Pancreas (tissue), 10 donors: ENCODE results near the gene PNKP. TPM values are rescaled to one million over a fixed set of nuclear protein-coding genes. Genes with fewer than 3 reads are reported as not detected.

Experiments used
- ATAC-seq, 4 donors: fragments of 200-7000 bp; cut with Tn5 transposase; one replicate each; pipeline versions ENCODE4 v1.8.0 to v1.9.1; 2020; ENCODE audit warnings: mild to moderate bottlenecking in 4 of 4, moderate library complexity in 4 of 4
- DNase-seq, 6 donors: peaks; one replicate each; pipeline ENCODE4 v3.0.0-alpha.2; 2020
- FAIRE-seq: peaks from 2 replicates; lab custom pipeline; 2012; peaks lifted over from hg19 to GRCh38; lab: Jason Lieb, UNC
- H3K27ac ChIP-seq, 4 donors: fragments of 200-600 bp; sonication (generic); 1 replicate in 3 of 4; 2 replicates in 1 of 4; pipeline versions ENCODE4 v1.5.0 to v1.8.0; 2020
- H3K27me3 ChIP-seq, 4 donors: fragments of 200-600 bp; one replicate each; pipeline ENCODE4 v1.8.0; 2021
- H3K36me3 ChIP-seq, 3 donors: fragments of 200-600 bp; sonication (generic) in 1 of 3; one replicate each; pipeline versions ENCODE4 v1.5.0 to v1.8.0; 2020 to 2021
- H3K4me1 ChIP-seq, 3 donors: fragments of 200-600 bp; one replicate each; pipeline ENCODE4 v1.8.0; 2021
- H3K4me3 ChIP-seq, 4 donors: fragments of 200-600 bp; sonication (generic) in 2 of 4; one replicate each; pipeline versions ENCODE4 v1.5.0 to v1.8.0; 2020 to 2021
- H3K9me3 ChIP-seq, 4 donors: fragments of 200-600 bp; one replicate each; pipeline ENCODE4 v1.8.0; 2021
- WGBS, 2 donors: extraction: QIAGEN DNeasy Blood & Tissue Kit; methylation state at CpG; one replicate each; pipeline ENCODE4 v1.1.7; 2013; 5-methylcytosine and 5-hydroxymethylcytosine counted together
- intact Hi-C, 3 donors: fragments of 100-400 bp; cut with DNase I; formaldehyde crosslinking; loops; one replicate each; pipeline versions ENCODE4 v1.11.1 to v1.14.2; 2022
- polyA plus RNA-seq, 2 donors: library from polyadenylated mRNA; stranded (reverse); fragments of 200-250 nt; gene quantifications; one replicate each; pipeline ENCODE4 v1.2.3, GENCODE V29; 2013
- total RNA-seq, 6 donors: library from RNA; stranded (reverse); fragmentation: NEBNext Ultra II Directional in 4 of 6; extraction: Animal tissue kit (Norgen Biotek cat#: 25700) in 4 of 6; gene quantifications; one replicate each; pipeline versions ENCODE4 v1.2.1 to v1.2.4, GENCODE V29; 2021 to 2023
- TF ChIP-seq, protein P1 (sequence below), 4 donors: fragments of 200-600 bp; sonication (generic) in 3 of 4; IDR thresholded peaks; one replicate each; pipeline versions ENCODE4 v1.5.0 to v1.8.0; 2021; ENCODE audit warnings: antibody characterized with exemption in 4 of 4
- donor health status: healthy with polysubstance abuse.
- donor health status: DM: no; HTN: no; CAD: no; lungs with moderate emphysema.
- donor health status: DM: no; HTN: no; CAD: no.
- donor health status: control.
- donor health status: control.
- donor health status: Bipolar disorder and iron deficiency.
- donor health status: DM: yes; HTN: yes; CAD: no.
- donor health status: DM: no; HTN: no; CAD: no.
- donor health status: DM: no; HTN: no; CAD: no.
- donor health status: DM: yes; HTN: yes; CAD: no.

PNKP gene
- total and polyA plus RNA-seq, 8 donors = 28.7 to 154 (median 43.7) TPM

DNA sequence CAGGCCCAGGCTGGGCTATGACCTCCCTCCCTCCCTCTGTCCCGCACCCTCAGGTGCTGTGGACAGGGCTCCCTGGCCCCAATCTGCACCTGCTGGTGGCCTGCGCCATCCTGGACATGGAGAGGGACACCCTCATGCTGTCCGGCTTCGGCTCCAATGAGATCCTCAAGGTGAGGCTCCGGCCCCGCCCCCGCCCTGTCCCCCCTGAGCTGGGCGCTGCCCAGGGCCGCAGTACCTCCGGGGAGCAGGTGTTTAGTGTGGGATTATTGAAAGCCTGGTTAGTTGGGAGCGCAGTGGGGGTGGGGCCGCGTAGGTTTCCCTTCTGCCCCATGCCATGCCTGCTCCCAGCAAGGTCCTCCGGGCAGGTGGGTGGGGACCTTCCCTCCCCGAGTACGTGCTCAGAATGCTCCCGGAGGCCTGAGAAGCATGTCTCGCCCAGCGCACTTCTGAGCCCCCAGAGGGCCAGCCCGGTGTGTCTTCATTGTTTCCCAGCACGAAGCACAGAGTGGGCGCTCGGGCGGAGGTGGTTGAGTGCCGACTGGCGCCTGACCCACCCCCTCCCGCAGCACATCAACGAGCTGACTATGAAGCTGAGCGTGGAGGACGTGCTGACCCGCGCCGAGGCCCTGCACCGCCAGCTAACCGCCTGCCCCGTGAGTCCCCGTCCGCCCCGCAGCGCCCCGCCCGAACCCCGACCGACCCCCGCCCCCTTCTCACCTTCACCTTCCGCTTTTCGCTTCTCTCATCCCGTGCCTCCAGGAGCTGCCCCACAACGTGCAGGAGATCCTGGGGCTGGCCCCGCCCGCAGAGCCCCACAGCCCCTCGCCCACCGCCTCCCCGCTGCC, 20.5 kb upstream of the PNKP start:
- intact Hi-C loops = no loop called here
- TF ChIP-seq, protein P1, sequence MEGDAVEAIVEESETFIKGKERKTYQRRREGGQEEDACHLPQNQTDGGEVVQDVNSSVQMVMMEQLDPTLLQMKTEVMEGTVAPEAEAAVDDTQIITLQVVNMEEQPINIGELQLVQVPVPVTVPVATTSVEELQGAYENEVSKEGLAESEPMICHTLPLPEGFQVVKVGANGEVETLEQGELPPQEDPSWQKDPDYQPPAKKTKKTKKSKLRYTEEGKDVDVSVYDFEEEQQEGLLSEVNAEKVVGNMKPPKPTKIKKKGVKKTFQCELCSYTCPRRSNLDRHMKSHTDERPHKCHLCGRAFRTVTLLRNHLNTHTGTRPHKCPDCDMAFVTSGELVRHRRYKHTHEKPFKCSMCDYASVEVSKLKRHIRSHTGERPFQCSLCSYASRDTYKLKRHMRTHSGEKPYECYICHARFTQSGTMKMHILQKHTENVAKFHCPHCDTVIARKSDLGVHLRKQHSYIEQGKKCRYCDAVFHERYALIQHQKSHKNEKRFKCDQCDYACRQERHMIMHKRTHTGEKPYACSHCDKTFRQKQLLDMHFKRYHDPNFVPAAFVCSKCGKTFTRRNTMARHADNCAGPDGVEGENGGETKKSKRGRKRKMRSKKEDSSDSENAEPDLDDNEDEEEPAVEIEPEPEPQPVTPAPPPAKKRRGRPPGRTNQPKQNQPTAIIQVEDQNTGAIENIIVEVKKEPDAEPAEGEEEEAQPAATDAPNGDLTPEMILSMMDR (IDR thresholded peaks at IDR 0.05) = no peak
- peak in 2 of 6 donors; percentile 20 to 79 for DNase-seq

DNA sequence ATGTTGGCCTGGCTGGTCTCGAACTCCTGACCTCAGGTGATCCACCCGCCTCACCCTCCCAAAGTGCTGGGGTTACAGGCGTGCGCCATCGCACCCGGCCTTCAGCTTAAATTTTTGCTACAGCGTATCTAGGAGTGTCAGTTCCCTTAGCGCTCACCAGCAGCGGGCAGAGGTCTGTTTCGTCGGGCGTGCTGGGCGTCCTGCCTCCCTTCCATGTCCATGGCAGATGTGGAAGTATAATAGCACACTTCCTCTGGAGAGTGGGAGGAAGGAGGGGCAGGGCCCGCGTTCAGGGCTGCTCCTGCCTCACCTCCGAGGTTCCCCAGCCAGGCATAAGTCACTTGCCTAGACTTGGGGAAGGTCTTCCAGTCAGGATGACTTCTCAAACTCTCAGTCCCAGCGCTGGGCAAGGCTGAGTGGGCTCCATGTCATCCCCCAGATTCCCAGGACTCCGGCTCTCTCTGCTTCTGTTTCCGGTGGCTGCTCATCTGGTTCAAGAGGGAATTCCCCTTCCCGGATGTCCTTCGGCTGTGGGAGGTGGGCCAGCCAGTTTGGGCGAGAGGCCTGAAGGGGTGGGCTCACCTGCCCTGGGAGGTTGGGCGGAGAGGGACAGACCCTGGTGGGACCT, 19.8 kb upstream of the PNKP start:
- no peak overlapping the region for H3K4me3 ChIP-seq
- peak in 1 of 6 donors; percentile 15 for DNase-seq
- H3K27ac ChIP-seq = no peak overlapping the region
- FAIRE-seq = no peak
- H3K4me1 ChIP-seq = no peaks in the 10 kb centered on the region
- WGBS, 2 donors = 75 to 85% methylated on average over 22 to 23 of the region's 23 CpGs
- ATAC-seq = no peak
- intact Hi-C loops = no loop called here
- no peaks in the 10 kb centered on the region for H3K27me3 ChIP-seq
- TF ChIP-seq, protein P1 (IDR thresholded peaks at IDR 0.05) = no peak
- peaks cover 9 to 34% (median 24%) of the 10 kb centered on the region in 3 donors for H3K36me3 ChIP-seq
- H3K9me3 ChIP-seq = no peaks in the 10 kb centered on the region

More for the DNA sequence above, 20.5 kb upstream of the PNKP start:
- Histone ChIP-seq H3K36me3 (peaks cover 9 to 27% (median 18%) of the 10 kb centered on the region in 3 donors), H3K9me3 (no peaks in the 10 kb centered on the region), H3K4me3 (no peak overlapping the region), H3K27me3 (no peaks in the 10 kb centered on the region), H3K27ac (no peak overlapping the region), H3K4me1 (no peaks in the 10 kb centered on the region)
- ATAC-seq (no peak), FAIRE-seq (no peak)
- WGBS, 2 donors = 45 to 87% methylated on average over 49 to 54 of the region's 54 CpGs

DNA sequence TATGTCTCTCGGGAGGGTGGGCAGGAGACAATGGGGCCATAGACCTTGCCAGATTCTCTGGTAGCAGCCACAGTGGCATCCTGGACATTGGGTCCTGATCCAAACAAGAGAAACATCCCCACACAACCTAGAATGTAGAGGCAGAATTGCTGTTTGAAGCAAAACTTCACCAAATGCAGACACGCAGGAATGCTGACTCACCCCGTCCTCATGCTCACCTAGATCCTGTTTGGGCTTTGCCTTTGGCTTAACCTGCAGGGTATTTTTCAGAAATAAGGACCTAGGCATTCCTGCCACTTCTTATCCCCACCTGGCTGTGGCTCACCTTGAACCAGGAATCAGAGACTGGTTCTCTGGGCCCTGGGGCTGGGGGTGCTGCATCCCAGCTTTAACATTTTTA, 17.4 kb upstream of the PNKP start:
- 94 to 96% methylated on average over 3 of the region's 3 CpGs for WGBS, 2 donors
- Histone ChIP-seq H3K4me3 (no peak overlapping the region), H3K36me3 (peaks cover 9 to 56% (median 46%) of the 10 kb centered on the region in 3 donors), H3K9me3 (no peaks in the 10 kb centered on the region), H3K4me1 (no peaks in the 10 kb centered on the region), H3K27ac (no peak overlapping the region), H3K27me3 (no peaks in the 10 kb centered on the region)
- no peak for DNase-seq
- intact Hi-C loops = no loop called here
- no peak for ATAC-seq
- TF ChIP-seq, protein P1 (IDR thresholded peaks at IDR 0.05) = no peak
- no peak for FAIRE-seq

DNA sequence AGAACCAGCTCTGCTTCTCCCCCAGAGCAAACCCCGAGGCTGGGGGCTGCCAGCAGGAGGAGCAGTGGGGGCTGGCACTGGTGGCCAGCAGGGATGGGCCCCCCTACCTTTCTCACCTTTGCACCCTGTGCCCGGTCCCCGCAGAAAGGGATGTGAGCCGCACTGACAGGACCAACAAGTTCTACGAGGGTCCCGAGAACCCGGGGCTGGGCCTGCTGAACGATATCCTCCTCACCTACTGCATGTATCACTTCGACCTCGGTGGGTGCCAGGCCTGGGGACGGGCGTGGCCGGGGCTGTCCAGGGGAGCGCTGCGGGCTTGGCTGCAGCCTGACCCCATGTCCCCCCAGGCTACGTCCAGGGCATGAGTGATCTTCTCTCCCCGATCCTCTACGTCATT, 16.7 kb upstream of the PNKP start:
- intact Hi-C loops = no loop called here
- no peaks in the 10 kb centered on the region for H3K9me3 ChIP-seq
- DNase-seq (peak in 1 of 6 donors; percentile 36), FAIRE-seq (no peak), ATAC-seq (no peak)
- no peaks in the 10 kb centered on the region for H3K27me3 ChIP-seq
- no peak overlapping the region for H3K4me3 ChIP-seq
- peaks cover 9 to 56% (median 46%) of the 10 kb centered on the region in 3 donors for H3K36me3 ChIP-seq
- H3K4me1 ChIP-seq = no peaks in the 10 kb centered on the region
- 92 to 95% methylated on average over 18 of the region's 18 CpGs for whole genome bisulfite sequencing, 2 donors
- no peak overlapping the region for H3K27ac ChIP-seq
- TF ChIP-seq, protein P1 (IDR thresholded peaks at IDR 0.05) = no peak
